ENCODE data around the gene NEK1. TPM values are rescaled to one million over a fixed set of nuclear protein-coding genes. Genes with fewer than 3 reads are reported as not detected.

Gene NEK1
- total and polyA plus RNA-seq, 7 donors, result 3.9 to 19.1 (median 16.1) TPM

DNA sequence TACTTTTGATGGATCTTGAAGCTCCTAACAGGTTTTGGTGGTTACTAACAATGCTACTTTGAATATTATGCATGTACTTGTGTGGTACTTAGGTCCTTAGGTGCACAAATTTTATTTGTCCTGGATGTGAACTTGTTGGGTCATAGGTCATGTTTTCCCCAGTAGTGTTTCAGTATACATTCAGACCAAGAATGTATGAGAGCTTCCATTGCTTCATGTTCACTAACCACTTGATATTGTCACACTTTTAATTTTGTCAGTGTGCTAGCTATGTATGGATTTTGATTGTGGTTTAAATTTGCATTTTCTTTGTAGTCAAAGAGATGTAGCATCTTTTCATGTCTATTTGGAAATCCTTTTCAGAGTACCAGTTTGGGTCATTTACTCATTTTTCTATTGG is 40.2 kb upstream of the NEK1 start:
- H3K27ac ChIP-seq, result no peak overlapping the region
- TF ChIP-seq, protein P1, sequence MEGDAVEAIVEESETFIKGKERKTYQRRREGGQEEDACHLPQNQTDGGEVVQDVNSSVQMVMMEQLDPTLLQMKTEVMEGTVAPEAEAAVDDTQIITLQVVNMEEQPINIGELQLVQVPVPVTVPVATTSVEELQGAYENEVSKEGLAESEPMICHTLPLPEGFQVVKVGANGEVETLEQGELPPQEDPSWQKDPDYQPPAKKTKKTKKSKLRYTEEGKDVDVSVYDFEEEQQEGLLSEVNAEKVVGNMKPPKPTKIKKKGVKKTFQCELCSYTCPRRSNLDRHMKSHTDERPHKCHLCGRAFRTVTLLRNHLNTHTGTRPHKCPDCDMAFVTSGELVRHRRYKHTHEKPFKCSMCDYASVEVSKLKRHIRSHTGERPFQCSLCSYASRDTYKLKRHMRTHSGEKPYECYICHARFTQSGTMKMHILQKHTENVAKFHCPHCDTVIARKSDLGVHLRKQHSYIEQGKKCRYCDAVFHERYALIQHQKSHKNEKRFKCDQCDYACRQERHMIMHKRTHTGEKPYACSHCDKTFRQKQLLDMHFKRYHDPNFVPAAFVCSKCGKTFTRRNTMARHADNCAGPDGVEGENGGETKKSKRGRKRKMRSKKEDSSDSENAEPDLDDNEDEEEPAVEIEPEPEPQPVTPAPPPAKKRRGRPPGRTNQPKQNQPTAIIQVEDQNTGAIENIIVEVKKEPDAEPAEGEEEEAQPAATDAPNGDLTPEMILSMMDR (IDR thresholded peaks at IDR 0.05), result no peak
- no peak for TF ChIP-seq POLR2AphosphoS5 (IDR thresholded peaks at IDR 0.05)
- TF ChIP-seq EP300 (IDR thresholded peaks at IDR 0.05), result no peak
- no peak for TF ChIP-seq POLR2A (IDR thresholded peaks at IDR 0.05)
- H3K4me3 ChIP-seq, result no peak overlapping the region
- no peak for DNase-seq
- peaks cover 0 to 26% (median 18%) of the 10 kb centered on the region in 4 donors for H3K4me1 ChIP-seq
- no peaks in the 10 kb centered on the region for H3K9me3 ChIP-seq
- intact Hi-C loops (cut with DNase I), result no loop called here
- no peaks in the 10 kb centered on the region for H3K27me3 ChIP-seq
- no peaks in the 10 kb centered on the region for H3K36me3 ChIP-seq

DNA sequence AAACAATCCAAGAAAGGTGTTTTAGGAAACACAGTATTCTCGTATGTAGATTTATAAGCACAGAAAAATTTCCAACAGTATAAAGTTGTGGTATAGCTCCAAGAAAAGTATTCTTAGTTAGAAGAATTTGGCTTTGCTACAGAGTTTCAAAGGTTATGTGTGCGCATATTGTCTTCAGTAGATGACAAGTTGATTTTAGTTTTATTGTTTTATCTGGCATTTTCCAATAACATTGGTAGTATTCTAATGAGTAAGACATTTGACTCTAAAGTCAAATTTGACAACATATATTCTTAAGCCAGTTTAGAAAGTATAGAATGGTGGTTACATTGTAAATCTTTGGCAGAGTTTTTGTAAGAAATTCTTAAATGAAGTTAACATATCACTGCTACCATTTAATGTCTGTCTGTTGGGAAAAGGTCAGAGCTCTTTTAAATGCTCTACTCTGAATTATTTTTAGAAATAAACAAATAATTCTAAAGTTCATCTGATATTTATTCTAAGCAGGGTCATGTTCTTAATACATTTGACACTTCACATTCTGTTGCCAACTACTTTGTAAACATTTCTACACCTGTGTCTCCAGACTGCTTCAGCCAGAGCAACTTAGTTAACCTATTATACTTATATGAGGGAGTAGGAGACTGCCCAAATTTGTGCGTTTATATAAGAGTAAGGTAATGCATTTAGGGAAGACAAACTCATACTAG is 38.0 kb upstream of the NEK1 start:
- WGBS, 2 donors, result 18 to 68% methylated on average over 3 of the region's 3 CpGs

DNA sequence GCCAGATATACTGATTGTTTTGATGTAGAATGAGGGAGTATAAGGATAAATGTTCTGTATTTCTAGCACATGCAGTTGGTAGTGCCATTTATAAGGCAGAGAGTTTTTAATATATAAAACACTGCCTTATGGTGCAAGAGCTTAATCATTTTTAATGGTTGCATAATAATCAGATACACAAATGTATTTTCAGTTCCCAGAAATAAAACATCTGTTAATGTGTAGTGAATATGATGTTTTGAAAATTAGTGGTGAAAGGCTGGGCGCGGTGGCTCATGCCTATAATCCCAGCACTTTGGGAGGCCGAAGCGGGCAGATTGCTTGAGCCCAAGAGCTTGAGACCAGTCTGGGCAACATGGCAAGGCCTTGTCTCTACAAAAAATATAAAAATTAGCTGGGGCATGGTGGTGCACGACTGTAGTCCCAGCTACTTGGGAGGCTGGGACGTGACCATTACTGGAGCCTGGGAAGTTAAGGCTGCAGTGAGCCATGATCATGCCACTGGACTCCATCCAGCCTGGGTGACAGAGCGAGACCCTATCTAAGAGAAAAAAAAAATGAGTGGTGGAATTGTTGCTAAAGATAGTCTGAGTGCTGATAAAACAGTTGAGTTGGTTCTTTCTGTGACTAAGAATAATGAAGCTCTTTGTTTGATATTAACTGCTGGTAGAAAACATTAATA is 37.3 kb upstream of the NEK1 start:
- Histone ChIP-seq H3K27ac (peak overlapping the region; percentile 54 to 66 (median 58)), H3K9me3 (no peaks in the 10 kb centered on the region), H3K36me3 (no peaks in the 10 kb centered on the region), H3K4me3 (no peak overlapping the region), H3K4me1 (peaks cover 0 to 26% (median 18%) of the 10 kb centered on the region in 4 donors), H3K27me3 (no peaks in the 10 kb centered on the region)
- DNase-seq, result no peak
- intact Hi-C loops (cut with DNase I), result no loop called here
- TF ChIP-seq, protein P1 (IDR thresholded peaks at IDR 0.05), result no peak
- no peak for TF ChIP-seq POLR2A (IDR thresholded peaks at IDR 0.05)
- no peak for TF ChIP-seq POLR2AphosphoS5 (IDR thresholded peaks at IDR 0.05)
- no peak for TF ChIP-seq EP300 (IDR thresholded peaks at IDR 0.05)
- WGBS, 2 donors, result 66 to 85% methylated on average over 7 of the region's 7 CpGs

More for the DNA sequence above, 38.0 kb upstream of the NEK1 start:
- H3K4me1 ChIP-seq, result peaks cover 0 to 26% (median 18%) of the 10 kb centered on the region in 4 donors
- peak in 1 of 4 donors; percentile 13 for TF ChIP-seq POLR2AphosphoS5 (IDR thresholded peaks at IDR 0.05)
- no peak for TF ChIP-seq EP300 (IDR thresholded peaks at IDR 0.05)
- TF ChIP-seq POLR2A (IDR thresholded peaks at IDR 0.05), result no peak
- TF ChIP-seq, protein P1 (IDR thresholded peaks at IDR 0.05), result no peak
- DNase-seq, result no peak
- no peaks in the 10 kb centered on the region for H3K9me3 ChIP-seq
- no peaks in the 10 kb centered on the region for H3K27me3 ChIP-seq
- intact Hi-C loops (cut with DNase I), result no loop called here
- H3K36me3 ChIP-seq, result no peaks in the 10 kb centered on the region
- H3K27ac ChIP-seq, result peak overlapping the region; percentile 54 to 66 (median 58)
- H3K4me3 ChIP-seq, result no peak overlapping the region

DNA sequence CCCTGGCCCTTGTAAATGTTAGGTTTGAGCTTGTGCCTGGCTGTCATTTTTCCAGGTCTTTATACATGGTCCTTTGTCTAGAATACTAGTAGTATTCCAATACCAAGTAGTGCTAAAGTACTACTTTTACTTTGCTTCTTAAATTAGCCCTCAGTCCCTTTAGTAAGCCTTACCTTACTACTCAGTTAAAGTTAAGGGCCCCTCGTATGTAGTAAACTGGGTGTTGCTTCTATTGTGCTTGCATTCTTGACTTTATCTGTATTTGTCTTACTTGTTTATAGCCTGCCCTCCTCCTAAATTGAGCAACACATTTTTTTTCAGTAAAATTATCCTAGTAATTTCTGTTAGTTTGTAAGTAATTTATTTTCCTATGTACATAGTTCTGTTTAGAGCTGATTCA is 33.2 kb upstream of the NEK1 start:
- H3K4me1 ChIP-seq, result peaks cover 0 to 22% (median 12%) of the 10 kb centered on the region in 4 donors
- no peaks in the 10 kb centered on the region for H3K9me3 ChIP-seq
- no peak for TF ChIP-seq POLR2AphosphoS5 (IDR thresholded peaks at IDR 0.05)
- TF ChIP-seq, protein P1 (IDR thresholded peaks at IDR 0.05), result no peak
- no peak for TF ChIP-seq EP300 (IDR thresholded peaks at IDR 0.05)
- no peak for TF ChIP-seq POLR2A (IDR thresholded peaks at IDR 0.05)
- no peak overlapping the region for H3K27ac ChIP-seq
- no peak overlapping the region for H3K4me3 ChIP-seq
- intact Hi-C loops (cut with DNase I), result no loop called here
- H3K27me3 ChIP-seq, result no peaks in the 10 kb centered on the region
- WGBS, 2 donors, result 15 to 75% methylated on average over 1 of the region's 1 CpG
- no peaks in the 10 kb centered on the region for H3K36me3 ChIP-seq
- no peak for DNase-seq
